IMR-90 (cell line): ENCODE results near the gene PTPRN2. TPM values are rescaled to one million over a fixed set of nuclear protein-coding genes. Genes with fewer than 3 reads are reported as not detected.

Experiments used
- ATAC-seq: fragments of 200-7000 bp; cut with Tn5 transposase; 2 replicates; pipeline ENCODE4 v1.9.1; 2020; ENCODE audit warnings: low read depth, mild to moderate bottlenecking, moderate library complexity
- BruUV-seq: library from RNA; stranded (reverse); fragments of 400-500 nt; replicated peaks from 2 replicates; lab custom pipeline; 2021; lab: Mats Ljungman, UMichigan
- CTCF ChIA-PET: fragments of 300-600 bp; formaldehyde crosslinking; extraction: SDS; loops from one replicate; lab custom pipeline; 2021; ENCODE audit warnings: antibody characterized with exemption; lab: Yijun Ruan, JAX
- POLR2A ChIA-PET: fragments of 300-600 bp; sonication (Branson Sonifier 250); formaldehyde crosslinking; loops from one replicate; lab custom pipeline; 2022; ENCODE audit warnings: antibody characterized with exemption; ENCODE audit not compliant: unreplicated experiment; lab: Charles Lee
- DNase-seq: peaks from one replicate; pipeline ENCODE4 v3.0.0; 2013
- H2AFZ ChIP-seq: replicated peaks from 2 replicates; pipeline ENCODE3; 2013; ENCODE audit warnings: low read length, mild to moderate bottlenecking; ENCODE audit not compliant: poor library complexity
- H2AK5ac ChIP-seq: 2 replicates; pipeline ENCODE4 v1.6.1; 2013; ENCODE audit warnings: low read depth, low read length, inconsistent platforms
- H2AK9ac ChIP-seq: replicated peaks from 2 replicates; pipeline ENCODE3; 2013; ENCODE audit warnings: mild to moderate bottlenecking, low read depth, low read length, moderate library complexity; ENCODE audit not compliant: poor library complexity
- H2BK120ac ChIP-seq: 2 replicates; pipeline ENCODE4 v1.6.1; 2013; ENCODE audit warnings: low read depth, low read length, inconsistent platforms
- H2BK15ac ChIP-seq: 3 replicates; pipeline ENCODE4 v1.6.1; 2013; ENCODE audit warnings: low read depth, low read length, inconsistent platforms
- H2BK20ac ChIP-seq: 2 replicates; pipeline ENCODE4 v1.6.1; 2013; ENCODE audit warnings: low read depth, mild to moderate bottlenecking, inconsistent platforms, low read length, moderate library complexity
- H2BK5ac ChIP-seq: 2 replicates; pipeline ENCODE4 v1.6.1; 2013; ENCODE audit warnings: mild to moderate bottlenecking, low read depth, low read length, inconsistent platforms; ENCODE audit not compliant: poor library complexity, severe bottlenecking
- H3K14ac ChIP-seq: replicated peaks from 2 replicates; pipeline ENCODE4 v1.6.1; 2013; ENCODE audit warnings: low read depth, low read length, inconsistent platforms
- H3K18ac ChIP-seq: 2 replicates; pipeline ENCODE4 v1.6.1; 2013; ENCODE audit warnings: low read depth, low read length, control low read depth
- H3K23ac ChIP-seq: 2 replicates; pipeline ENCODE4 v1.6.1; 2013; ENCODE audit warnings: low read depth, low read length, inconsistent platforms
- H3K27ac ChIP-seq: 2 replicates; pipeline ENCODE4 v1.5.1; 2013; ENCODE audit warnings: mild to moderate bottlenecking, control low read depth, low read length; ENCODE audit not compliant: insufficient read depth
- H3K27me3 ChIP-seq: 2 replicates; pipeline ENCODE4 v1.6.1; 2013; ENCODE audit warnings: low read length; ENCODE audit not compliant: control insufficient read depth, insufficient read depth
- H3K36me3 ChIP-seq: 2 replicates; pipeline ENCODE4 v1.6.1; 2013; ENCODE audit warnings: low read length, mixed read lengths; ENCODE audit not compliant: control insufficient read depth, insufficient read depth
- H3K4ac ChIP-seq: 2 replicates; pipeline ENCODE4 v1.6.1; 2013; ENCODE audit warnings: low read depth, low read length, inconsistent platforms
- H3K4me1 ChIP-seq: 2 replicates; pipeline ENCODE4 v1.6.1; 2013; ENCODE audit warnings: low read length, mixed read lengths; ENCODE audit not compliant: control insufficient read depth, insufficient read depth
- H3K4me2 ChIP-seq: 2 replicates; pipeline ENCODE4 v1.6.1; 2013; ENCODE audit warnings: low read depth, mild to moderate bottlenecking, control low read depth, low read length, moderate library complexity
- H3K4me3 ChIP-seq: 2 replicates; pipeline ENCODE4 v1.5.1; 2013; ENCODE audit warnings: low read depth, mild to moderate bottlenecking, control low read depth, low read length, moderate library complexity; ENCODE audit not compliant: insufficient read depth
- H3K56ac ChIP-seq: 2 replicates; pipeline ENCODE4 v1.6.1; 2013; ENCODE audit warnings: low read length, inconsistent platforms; ENCODE audit not compliant: insufficient read depth; ENCODE audit errors: extremely low read depth
- H3K79me1 ChIP-seq, 2 experiments: 2 replicates each; pipeline ENCODE4 v1.6.1; 2013; ENCODE audit warnings: low read length in 2 of 2, inconsistent platforms in 1 of 2, low read depth in 1 of 2
- H3K9ac ChIP-seq: 2 replicates; pipeline ENCODE4 v1.6.1; 2013; ENCODE audit warnings: low read depth, low read length, control low read depth
- H3K9me1 ChIP-seq: 2 replicates; pipeline ENCODE4 v1.6.1; 2013; ENCODE audit warnings: low read length, inconsistent platforms; ENCODE audit not compliant: insufficient read depth
- H3K9me3 ChIP-seq: 2 replicates; pipeline ENCODE4 v1.6.1; 2013; ENCODE audit warnings: low read length; ENCODE audit not compliant: control insufficient read depth, insufficient read depth
- H4K20me1 ChIP-seq: 2 replicates; pipeline ENCODE4 v1.6.1; 2013; ENCODE audit warnings: low read length, inconsistent platforms; ENCODE audit not compliant: insufficient read depth
- H4K5ac ChIP-seq: 2 replicates; pipeline ENCODE4 v1.6.1; 2013; ENCODE audit warnings: mild to moderate bottlenecking, low read depth, low read length, control low read depth
- H4K8ac ChIP-seq, 2 experiments: 2 replicates each; pipeline ENCODE4 v1.6.1; 2013; ENCODE audit warnings: low read depth in 2 of 2, low read length in 2 of 2, control low read depth in 1 of 2, inconsistent platforms in 1 of 2
- H4K91ac ChIP-seq: 2 replicates; pipeline ENCODE4 v1.6.1; 2013; ENCODE audit warnings: low read depth, low read length, inconsistent platforms; ENCODE audit not compliant: insufficient read depth
- BHLHE40 ChIP-seq: fragments of 150-350 bp; IDR thresholded peaks from 2 replicates; pipeline ENCODE4 v1.6.1; 2016; ENCODE audit warnings: mild to moderate bottlenecking, low read depth, low read length
- CTCF ChIP-seq: conservative IDR thresholded peaks from 2 replicates; pipeline ENCODE4 v1.5.1; 2012; ENCODE audit warnings: mild to moderate bottlenecking, low read depth, low read length, improper control_type of control experiment
- ELK1 ChIP-seq: fragments of 150-350 bp; IDR thresholded peaks from 2 replicates; pipeline ENCODE4 v1.6.1; 2016; ENCODE audit warnings: low read depth, mild to moderate bottlenecking, low read length, moderate library complexity, borderline replicate concordance
- FOS ChIP-seq: fragments of 150-350 bp; IDR thresholded peaks from 2 replicates; pipeline ENCODE4 v1.6.1; 2016; ENCODE audit warnings: low read depth, low read length
- MAZ ChIP-seq: IDR thresholded peaks from 2 replicates; pipeline ENCODE4 v1.6.1; 2012; ENCODE audit warnings: low read depth, mild to moderate bottlenecking, low read length, improper control_type of control experiment, moderate library complexity, borderline replicate concordance
- NFE2L2 ChIP-seq: fragments of 150-350 bp; IDR thresholded peaks from 2 replicates; pipeline ENCODE4 v1.6.1; 2016; ENCODE audit warnings: low read depth, mild to moderate bottlenecking, low read length
- RCOR1 ChIP-seq: IDR thresholded peaks from 2 replicates; pipeline ENCODE4 v1.6.1; 2012; ENCODE audit warnings: mild to moderate bottlenecking, low read length, improper control_type of control experiment; ENCODE audit not compliant: insufficient replicate concordance
- SMC3 ChIP-seq: fragments of 150-350 bp; IDR thresholded peaks from 2 replicates; pipeline ENCODE4 v1.6.1; 2016; ENCODE audit warnings: low read depth, mild to moderate bottlenecking, antibody characterized with exemption, low read length, moderate library complexity
- WGBS, 2 experiments: methylation state at CpG; one replicate each; pipeline versions ENCODE4 v1.1.5 to v1.1.7; 2013; ENCODE audit warnings: missing lambda C conversion rate in 2 of 2; ENCODE audit not compliant: insufficient read length in 1 of 2; ENCODE audit errors: extremely low coverage in 2 of 2; 5-methylcytosine and 5-hydroxymethylcytosine counted together
- dilution Hi-C: fragments of 300-500 bp; cut with HindIII; formaldehyde crosslinking; loops from one replicate; pipeline ENCODE4 v1.14.3; 2018; ENCODE audit warnings: low sequenced_read_pairs; ENCODE audit not compliant: unreplicated experiment
- in situ Hi-C: fragments of 300-500 bp; cut with MboI; formaldehyde crosslinking; loops from 3 replicates; pipeline ENCODE4 v1.14.3; 2019; ENCODE audit warnings: low sequenced_read_pairs, inconsistent platforms, mixed read lengths
- intact Hi-C: fragments of 100-400 bp; cut with micrococcal nuclease; formaldehyde crosslinking; loops from 2 replicates; pipeline ENCODE4 v1.10.0; 2022
- polyA plus RNA-seq, 3 experiments: library from polyadenylated mRNA; depleted of rRNA; stranded (reverse); fragments of >200 nt; gene quantifications; 2 replicates each; pipeline ENCODE4 v1.2.3, GENCODE V29; 2012; ENCODE audit warnings: low replicate concordance in 1 of 3
- total RNA-seq: library from RNA; depleted of rRNA; stranded (reverse); fragments of >200 nt; gene quantifications from 2 replicates; pipeline ENCODE4 v1.2.3, GENCODE V29; 2012

The PTPRN2 gene
- total and polyA plus RNA-seq, 2 of the 4 experiments (the other 2 are of a cell fraction) = 0.03 TPM; not detected in 1

GRCh38 chr7:158150234-158150633 lies 437.4 kb downstream of the PTPRN2 start:
- H4K91ac ChIP-seq = no peak overlapping the region
- CTCF ChIA-PET = no interaction called here
- no peaks in the 10 kb centered on the region for H3K4me1 ChIP-seq
- no peaks in the 10 kb centered on the region for H4K20me1 ChIP-seq
- H3K56ac ChIP-seq = no peak overlapping the region
- no peak overlapping the region for H3K14ac ChIP-seq
- no peak overlapping the region for H2BK5ac ChIP-seq
- no peak for ATAC-seq
- H3K4ac ChIP-seq = no peak overlapping the region
- H3K27me3 ChIP-seq = no peaks in the 10 kb centered on the region
- DNase-seq = no peak
- TF ChIP-seq ELK1 = no peak
- no peak for TF ChIP-seq BHLHE40
- no peak for TF ChIP-seq RCOR1
- TF ChIP-seq CTCF = no peak
- no peak for TF ChIP-seq FOS
- TF ChIP-seq MAZ = no peak
- TF ChIP-seq NFE2L2 = no peak
- no peak for TF ChIP-seq SMC3
- H2BK15ac ChIP-seq = no peak overlapping the region
- dilution Hi-C loops (no loop called here), intact Hi-C loops (no loop called here), in situ Hi-C loops (no loop called here)
- WGBS, 2 experiments = 40% methylated on average over 1 of the region's 7 CpGs; no CpG with 5 or more reads in 1 of the 2 experiments
- H2AK5ac ChIP-seq = no peak overlapping the region
- H3K36me3 ChIP-seq = no peaks in the 10 kb centered on the region
- H3K4me2 ChIP-seq = no peak overlapping the region
- H3K9me3 ChIP-seq = peaks cover 52% of the 10 kb centered on the region
- H2AK9ac ChIP-seq = no peak overlapping the region
- no peak overlapping the region for H2AFZ ChIP-seq
- H2BK120ac ChIP-seq = no peak overlapping the region
- no TSS peak for BruUV-seq
- no peaks in the 10 kb centered on the region for H3K79me1 ChIP-seq
- H3K23ac ChIP-seq = no peak overlapping the region
- no peak overlapping the region for H3K9ac ChIP-seq
- POLR2A ChIA-PET = no interaction called here
- H3K9me1 ChIP-seq = no peaks in the 10 kb centered on the region
- no peak overlapping the region for H3K18ac ChIP-seq
- no peak overlapping the region for H2BK20ac ChIP-seq
- no peak overlapping the region for H4K5ac ChIP-seq
- no peak overlapping the region for H4K8ac ChIP-seq
- H3K4me3 ChIP-seq = no peak overlapping the region
- no peak overlapping the region for H3K27ac ChIP-seq
